ENCODE results near the gene GNE. TPM values are rescaled to one million over a fixed set of nuclear protein-coding genes. Genes with fewer than 3 reads are reported as not detected.

GNE gene
- total and polyA plus RNA-seq, 2 of the 13 experiments (the other 11 are each of a cell fraction or from before 2014, with no cell fraction given), result 16.1 to 24.1 TPM

DNA sequence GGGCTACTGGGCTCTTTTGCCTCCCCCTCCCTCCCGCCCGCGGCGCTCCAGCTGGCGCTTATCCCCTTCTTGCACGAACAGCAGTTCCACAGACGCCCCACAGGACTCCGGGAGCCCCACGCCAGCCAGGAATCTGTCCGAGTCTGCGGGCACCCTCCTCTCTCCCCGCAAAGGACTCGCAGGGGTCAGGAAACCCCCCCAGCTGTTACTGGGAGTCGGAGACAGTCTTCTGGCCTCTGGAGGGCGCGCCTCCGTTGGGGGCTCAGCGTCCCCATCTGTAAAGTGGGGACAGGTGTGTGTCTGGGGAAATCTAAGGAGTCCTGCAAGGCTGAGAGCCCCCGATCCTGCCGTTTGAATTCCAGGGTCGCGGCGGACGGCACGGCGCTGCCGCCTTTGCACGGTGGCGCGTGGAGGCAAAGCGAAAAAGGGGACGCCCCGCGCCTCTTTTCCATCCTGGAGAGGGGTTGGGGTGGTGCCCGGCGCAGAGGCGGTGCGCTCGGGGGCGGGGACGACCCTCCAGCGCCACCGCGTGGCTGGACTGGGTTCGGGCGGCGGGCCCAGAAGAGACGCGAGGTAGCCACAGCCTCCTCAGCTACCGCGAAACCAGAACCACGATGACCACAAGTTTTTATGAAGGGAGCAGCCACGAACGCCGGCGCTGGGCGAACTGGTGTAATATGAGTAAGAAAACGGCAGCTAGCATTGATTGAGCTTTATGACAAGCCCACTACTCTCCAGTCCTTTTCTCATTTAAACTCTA lies 91.9 kb downstream of the GNE start (continued):
- TF ChIP-seq, protein P1, sequence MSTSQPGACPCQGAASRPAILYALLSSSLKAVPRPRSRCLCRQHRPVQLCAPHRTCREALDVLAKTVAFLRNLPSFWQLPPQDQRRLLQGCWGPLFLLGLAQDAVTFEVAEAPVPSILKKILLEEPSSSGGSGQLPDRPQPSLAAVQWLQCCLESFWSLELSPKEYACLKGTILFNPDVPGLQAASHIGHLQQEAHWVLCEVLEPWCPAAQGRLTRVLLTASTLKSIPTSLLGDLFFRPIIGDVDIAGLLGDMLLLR (CRISPR knock-in tag; IDR thresholded peaks at IDR 0.05), result no peak
- TF ChIP-seq BRD4 (CRISPR knock-in tag; IDR thresholded peaks at IDR 0.05) (no peak), MAFG (CRISPR knock-in tag; IDR thresholded peaks at IDR 0.05) (no peak), ZNF510 (CRISPR knock-in tag; IDR thresholded peaks at IDR 0.05; ENCODE audit: low read depth) (no peak), PAWR (CRISPR knock-in tag; IDR thresholded peaks at IDR 0.05; ENCODE audit: borderline replicate concordance) (no peak), NR3C1 (CRISPR knock-in tag; IDR thresholded peaks at IDR 0.05) (no peak), TCF7 (IDR thresholded peaks at IDR 0.05; ENCODE audit: low read depth) (no peak), ZNF792 (CRISPR knock-in tag; IDR thresholded peaks at IDR 0.05) (no peak), ZNF264 (CRISPR knock-in tag; IDR thresholded peaks at IDR 0.05) (no peak), SCMH1 (CRISPR knock-in tag; IDR thresholded peaks at IDR 0.05; ENCODE audit: borderline replicate concordance) (no peak), SP4 (CRISPR knock-in tag; IDR thresholded peaks at IDR 0.05) (no peak), SRSF4 (IDR thresholded peaks at IDR 0.05; ENCODE audit: low read depth, low read length, poor library complexity, severe bottlenecking) (no peak), ZSCAN21 (CRISPR knock-in tag; IDR thresholded peaks at IDR 0.05; ENCODE audit: borderline replicate concordance) (no peak; the same call in 1 of the 2 replicates), XBP1 (CRISPR knock-in tag; IDR thresholded peaks at IDR 0.05) (no peak), ZNF703 (CRISPR knock-in tag; IDR thresholded peaks at IDR 0.05; ENCODE audit: borderline replicate concordance) (no peak)
- TF ChIP-seq, protein P2, sequence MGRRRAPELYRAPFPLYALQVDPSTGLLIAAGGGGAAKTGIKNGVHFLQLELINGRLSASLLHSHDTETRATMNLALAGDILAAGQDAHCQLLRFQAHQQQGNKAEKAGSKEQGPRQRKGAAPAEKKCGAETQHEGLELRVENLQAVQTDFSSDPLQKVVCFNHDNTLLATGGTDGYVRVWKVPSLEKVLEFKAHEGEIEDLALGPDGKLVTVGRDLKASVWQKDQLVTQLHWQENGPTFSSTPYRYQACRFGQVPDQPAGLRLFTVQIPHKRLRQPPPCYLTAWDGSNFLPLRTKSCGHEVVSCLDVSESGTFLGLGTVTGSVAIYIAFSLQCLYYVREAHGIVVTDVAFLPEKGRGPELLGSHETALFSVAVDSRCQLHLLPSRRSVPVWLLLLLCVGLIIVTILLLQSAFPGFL (CRISPR knock-in tag; IDR thresholded peaks at IDR 0.05), result no peak
- TF ChIP-seq, protein P3, sequence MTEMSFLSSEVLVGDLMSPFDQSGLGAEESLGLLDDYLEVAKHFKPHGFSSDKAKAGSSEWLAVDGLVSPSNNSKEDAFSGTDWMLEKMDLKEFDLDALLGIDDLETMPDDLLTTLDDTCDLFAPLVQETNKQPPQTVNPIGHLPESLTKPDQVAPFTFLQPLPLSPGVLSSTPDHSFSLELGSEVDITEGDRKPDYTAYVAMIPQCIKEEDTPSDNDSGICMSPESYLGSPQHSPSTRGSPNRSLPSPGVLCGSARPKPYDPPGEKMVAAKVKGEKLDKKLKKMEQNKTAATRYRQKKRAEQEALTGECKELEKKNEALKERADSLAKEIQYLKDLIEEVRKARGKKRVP (CRISPR knock-in tag; IDR thresholded peaks at IDR 0.05), result no peak
- TF ChIP-seq, protein P4, sequence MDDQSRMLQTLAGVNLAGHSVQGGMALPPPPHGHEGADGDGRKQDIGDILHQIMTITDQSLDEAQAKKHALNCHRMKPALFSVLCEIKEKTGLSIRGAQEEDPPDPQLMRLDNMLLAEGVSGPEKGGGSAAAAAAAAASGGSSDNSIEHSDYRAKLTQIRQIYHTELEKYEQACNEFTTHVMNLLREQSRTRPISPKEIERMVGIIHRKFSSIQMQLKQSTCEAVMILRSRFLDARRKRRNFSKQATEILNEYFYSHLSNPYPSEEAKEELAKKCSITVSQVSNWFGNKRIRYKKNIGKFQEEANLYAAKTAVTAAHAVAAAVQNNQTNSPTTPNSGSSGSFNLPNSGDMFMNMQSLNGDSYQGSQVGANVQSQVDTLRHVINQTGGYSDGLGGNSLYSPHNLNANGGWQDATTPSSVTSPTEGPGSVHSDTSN (CRISPR knock-in tag; IDR thresholded peaks at IDR 0.05; ENCODE audit: borderline replicate concordance), result no peak
- TF ChIP-seq, protein P5, sequence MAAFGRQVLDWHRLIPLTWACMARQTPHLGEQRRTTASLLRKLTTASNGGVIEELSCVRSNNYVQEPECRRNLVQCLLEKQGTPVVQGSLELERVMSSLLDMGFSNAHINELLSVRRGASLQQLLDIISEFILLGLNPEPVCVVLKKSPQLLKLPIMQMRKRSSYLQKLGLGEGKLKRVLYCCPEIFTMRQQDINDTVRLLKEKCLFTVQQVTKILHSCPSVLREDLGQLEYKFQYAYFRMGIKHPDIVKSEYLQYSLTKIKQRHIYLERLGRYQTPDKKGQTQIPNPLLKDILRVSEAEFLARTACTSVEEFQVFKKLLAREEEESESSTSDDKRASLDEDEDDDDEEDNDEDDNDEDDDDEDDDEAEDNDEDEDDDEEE (CRISPR knock-in tag; IDR thresholded peaks at IDR 0.05), result no peak
- TF ChIP-seq, protein P6, sequence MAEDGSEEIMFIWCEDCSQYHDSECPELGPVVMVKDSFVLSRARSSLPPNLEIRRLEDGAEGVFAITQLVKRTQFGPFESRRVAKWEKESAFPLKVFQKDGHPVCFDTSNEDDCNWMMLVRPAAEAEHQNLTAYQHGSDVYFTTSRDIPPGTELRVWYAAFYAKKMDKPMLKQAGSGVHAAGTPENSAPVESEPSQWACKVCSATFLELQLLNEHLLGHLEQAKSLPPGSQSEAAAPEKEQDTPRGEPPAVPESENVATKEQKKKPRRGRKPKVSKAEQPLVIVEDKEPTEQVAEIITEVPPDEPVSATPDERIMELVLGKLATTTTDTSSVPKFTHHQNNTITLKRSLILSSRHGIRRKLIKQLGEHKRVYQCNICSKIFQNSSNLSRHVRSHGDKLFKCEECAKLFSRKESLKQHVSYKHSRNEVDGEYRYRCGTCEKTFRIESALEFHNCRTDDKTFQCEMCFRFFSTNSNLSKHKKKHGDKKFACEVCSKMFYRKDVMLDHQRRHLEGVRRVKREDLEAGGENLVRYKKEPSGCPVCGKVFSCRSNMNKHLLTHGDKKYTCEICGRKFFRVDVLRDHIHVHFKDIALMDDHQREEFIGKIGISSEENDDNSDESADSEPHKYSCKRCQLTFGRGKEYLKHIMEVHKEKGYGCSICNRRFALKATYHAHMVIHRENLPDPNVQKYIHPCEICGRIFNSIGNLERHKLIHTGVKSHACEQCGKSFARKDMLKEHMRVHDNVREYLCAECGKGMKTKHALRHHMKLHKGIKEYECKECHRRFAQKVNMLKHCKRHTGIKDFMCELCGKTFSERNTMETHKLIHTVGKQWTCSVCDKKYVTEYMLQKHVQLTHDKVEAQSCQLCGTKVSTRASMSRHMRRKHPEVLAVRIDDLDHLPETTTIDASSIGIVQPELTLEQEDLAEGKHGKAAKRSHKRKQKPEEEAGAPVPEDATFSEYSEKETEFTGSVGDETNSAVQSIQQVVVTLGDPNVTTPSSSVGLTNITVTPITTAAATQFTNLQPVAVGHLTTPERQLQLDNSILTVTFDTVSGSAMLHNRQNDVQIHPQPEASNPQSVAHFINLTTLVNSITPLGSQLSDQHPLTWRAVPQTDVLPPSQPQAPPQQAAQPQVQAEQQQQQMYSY (CRISPR knock-in tag; IDR thresholded peaks at IDR 0.05), result no peak
